NCI-H748 (cell line): ENCODE data around the gene HAUS3.
A peak's percentile ranks its signal among the peaks of the same experiment; 100 is the strongest.

Experiments
- DNase-seq: peaks from one replicate; lab custom pipeline; 2025; ENCODE audit not compliant: unreplicated experiment; lab: John Stamatoyannopoulos, UW

The HAUS3 gene

DNA sequence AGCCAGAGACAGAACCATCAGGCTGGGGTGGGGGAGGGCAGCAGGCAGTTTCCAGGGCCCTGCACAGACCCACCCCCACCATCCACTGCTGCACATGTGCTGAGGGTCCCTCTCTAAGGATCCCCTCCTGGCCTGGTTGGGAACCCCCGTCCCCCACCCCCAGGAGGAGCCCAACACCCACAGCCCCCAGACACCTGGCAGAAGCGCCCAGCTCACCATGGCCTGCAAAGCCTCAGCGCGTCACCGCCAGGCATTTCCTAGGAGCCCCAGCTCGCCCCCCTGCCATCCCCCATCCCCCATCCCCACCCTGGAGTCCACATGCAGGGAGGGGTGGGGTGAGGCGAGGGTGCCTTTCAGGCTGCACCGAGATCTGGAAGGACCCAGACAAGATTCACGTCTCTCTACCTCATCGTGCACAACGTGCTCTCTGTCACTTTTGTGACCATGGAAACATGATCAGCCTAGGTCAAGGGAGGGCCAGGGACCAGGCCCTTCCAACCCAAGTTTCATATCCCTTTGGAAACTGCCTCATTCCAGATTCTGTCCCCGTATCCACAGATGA lies 10.7 kb upstream of the HAUS3 start:
- no peak for DNase-seq

DNA sequence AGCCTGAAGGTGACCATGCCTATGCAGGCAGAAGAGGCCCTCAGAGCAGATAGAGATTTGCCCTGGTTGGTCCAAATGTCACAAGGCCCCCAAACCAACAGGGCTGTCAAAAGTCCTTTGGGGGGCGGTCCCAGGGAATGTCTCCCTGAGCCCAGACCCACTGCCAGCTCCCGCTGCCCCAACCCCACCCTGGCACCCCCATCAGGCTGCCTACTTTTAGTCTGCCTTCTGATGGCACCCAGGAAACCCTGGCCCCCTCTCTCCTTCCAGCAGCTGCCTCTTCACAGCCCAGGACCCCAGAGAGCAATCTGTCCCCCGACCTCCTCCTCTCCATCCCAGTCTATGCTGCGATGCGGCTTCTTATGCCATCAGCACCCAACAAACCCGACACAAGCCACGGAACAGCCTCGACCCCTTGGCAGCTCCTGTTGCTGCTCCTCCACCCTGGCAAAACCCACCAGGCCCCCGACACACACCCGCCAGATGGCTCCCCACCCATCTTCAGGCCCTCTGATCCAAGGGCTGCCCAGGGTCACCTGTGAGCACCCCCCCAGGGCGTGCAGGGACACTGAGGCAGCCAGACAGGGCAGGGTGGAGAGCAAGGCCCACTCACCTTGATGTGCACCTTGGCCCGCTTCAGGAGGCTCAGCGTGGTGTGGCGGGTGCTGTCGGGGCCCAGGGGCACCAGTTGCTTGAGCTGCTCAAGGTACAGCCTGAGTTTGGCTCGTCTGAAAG lies 10.0 kb upstream of the HAUS3 start:
- no peak for DNase-seq

DNA sequence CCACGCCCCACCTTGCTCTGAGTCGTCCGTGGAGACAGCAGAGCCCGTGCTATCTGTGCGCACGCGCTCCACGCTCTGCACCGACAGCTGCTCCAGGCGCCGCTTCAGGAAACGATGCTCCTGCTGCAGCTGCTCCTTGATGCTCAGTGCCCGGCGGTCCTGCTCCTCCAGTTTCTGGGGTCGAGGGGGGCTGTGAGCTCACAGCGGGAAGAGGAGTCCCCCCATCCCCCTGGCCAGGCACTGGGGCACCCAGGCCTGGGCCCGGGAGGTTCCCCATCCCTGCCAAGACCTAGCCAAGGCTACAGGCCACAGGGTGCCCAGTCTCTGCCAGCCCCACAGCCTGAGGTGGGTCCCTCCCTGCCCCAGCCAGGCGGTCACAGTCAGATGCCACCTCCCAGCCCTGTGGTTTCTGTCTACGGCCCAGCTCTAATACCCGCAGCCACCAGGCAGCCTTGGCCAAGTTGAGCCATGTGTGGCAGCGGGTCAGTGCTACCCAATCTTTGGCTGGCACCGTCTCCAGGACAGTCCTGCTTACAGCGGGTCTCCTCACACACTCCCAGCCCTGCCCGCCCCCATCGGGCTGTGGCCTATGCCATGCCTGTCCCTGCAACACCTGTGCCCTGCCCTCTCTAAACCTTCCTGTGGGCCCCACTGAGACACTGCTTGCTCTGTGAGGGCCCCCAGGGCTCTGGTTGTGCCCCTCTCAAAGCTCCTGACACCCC lies 9.3 kb upstream of the HAUS3 start:
- DNase-seq = no peak

DNA sequence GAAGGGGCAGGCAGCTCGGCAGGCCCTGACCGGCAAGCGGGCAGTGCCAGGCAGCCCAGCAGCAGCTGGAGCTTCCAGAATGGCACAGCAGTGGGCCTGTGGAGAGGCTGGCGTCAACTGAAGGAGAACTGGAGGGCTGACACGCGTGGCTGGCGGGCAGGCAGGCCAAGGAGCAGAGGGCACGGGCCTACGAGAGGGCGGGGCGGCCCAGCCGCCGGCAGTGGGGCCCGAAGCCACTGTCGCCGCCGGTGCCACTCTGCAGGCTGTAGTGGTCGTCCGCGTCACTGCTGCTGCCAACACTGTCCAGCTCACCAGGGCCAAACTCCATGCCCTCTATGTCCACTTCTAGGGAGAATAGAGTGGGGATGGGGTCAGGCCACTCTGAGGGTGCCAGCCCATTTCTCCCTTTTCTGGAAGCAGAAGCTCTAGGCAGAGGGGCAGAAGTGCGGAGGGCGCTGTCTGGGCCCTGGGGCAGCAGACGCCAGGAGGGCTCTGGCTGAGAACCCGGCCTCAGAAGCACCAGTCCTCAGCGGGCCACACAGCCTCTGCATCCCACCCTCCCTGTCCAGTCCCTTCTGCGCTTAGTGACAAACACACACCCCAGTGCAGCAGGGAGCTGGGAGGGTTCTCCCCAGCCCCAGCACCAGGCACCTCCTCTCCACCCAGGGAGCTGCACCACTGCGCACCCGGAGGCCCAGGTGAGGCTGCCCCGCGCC lies 8.6 kb upstream of the HAUS3 start:
- DNase-seq = no peak

DNA sequence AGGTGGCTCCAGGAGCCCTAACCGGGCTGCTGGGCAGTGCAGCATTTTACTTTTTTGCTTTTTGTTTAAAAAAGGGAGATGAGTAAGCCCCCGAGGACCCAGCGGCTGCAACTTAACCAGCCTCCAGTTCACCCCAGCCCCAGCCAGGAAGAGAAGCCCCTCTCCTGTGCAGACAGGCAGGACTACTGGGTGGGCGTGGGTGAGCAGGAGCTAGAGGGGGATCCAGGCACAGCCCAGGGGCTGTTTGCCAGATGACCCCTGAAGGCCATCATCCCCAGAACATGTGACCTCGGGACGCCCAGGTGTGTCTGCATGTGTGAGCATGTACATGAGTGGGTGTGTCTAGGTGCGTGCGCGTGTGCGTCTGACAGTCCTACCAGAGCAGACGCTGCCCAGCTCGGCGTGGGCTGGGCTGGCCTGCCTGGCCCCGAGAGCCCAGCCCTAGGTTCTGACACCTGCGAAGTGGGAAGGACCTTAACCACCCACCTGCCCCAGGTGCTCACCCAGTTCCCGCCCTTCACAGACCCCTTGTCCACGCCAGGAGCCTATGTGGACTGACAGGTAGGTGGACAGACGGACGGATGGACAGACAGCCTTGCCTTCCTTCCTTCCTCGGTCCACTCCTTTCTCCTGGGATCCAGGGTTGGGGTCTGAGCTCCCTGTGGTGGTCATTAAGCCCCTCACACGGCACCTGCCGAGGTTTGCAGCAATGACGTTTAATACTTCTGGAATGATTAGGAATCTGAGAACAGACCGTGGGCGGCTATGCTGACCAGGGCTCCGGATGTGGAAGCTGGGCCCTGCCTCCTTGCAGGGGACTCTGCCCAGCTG lies 7.8 kb upstream of the HAUS3 start:
- DNase-seq = no peak

DNA sequence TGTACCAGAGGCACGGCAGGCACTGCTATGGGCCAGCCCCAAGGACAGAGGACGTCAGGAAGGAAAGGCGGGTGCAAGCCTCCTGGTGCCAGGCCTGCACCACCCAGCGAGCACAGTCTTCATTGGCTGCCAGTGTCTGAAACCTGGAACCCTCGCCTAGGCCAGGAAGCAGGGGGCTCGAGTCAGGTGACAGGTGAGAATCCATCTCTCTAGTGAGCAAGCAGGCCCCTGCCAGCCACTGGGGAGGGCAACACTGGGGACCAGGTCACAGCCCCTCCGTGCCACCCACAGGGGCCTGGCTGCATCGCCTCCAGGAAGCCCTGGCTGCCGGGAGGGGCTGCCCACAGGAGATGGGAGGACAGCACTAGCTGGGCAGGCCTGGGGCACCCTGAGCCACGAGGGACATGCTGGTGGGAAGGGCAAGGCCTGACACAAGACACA lies 6.9 kb upstream of the HAUS3 start:
- DNase-seq = no peak

DNA sequence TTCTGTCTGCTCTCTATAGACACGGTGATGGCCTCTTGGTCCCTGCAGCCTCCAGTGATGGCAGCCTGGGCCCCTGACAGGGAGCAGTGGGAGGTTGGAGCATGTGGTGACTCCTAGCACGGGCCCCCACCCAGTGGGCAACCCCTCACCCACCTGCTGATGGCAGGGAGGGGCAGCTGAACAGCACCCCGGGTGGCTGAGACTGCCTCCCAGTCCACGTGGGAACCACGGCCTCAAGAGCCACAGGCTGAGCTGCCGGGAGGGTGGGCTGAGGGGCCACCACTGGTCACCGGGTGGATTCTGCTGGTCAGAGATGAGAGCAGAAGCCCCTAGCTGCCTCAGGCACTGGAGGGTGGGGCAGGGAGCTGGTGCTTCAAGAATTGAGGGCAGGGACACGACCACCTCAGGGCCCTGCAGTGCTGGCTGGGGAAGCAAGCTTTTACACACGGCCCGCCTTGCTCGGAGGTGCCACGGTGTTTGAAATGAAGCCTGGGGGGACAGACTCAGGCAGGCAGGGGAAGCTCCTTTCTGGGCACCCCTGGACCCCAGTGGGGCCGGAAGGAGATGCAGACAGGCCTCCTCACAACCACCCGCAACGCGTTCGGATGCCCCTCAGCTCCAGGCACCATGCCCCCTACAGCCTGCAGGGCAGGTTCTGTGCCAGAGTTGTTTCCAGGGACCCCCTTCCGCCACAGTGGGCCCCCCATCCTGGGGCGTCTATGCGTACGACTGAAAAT lies 6.3 kb upstream of the HAUS3 start:
- DNase-seq = no peak

DNA sequence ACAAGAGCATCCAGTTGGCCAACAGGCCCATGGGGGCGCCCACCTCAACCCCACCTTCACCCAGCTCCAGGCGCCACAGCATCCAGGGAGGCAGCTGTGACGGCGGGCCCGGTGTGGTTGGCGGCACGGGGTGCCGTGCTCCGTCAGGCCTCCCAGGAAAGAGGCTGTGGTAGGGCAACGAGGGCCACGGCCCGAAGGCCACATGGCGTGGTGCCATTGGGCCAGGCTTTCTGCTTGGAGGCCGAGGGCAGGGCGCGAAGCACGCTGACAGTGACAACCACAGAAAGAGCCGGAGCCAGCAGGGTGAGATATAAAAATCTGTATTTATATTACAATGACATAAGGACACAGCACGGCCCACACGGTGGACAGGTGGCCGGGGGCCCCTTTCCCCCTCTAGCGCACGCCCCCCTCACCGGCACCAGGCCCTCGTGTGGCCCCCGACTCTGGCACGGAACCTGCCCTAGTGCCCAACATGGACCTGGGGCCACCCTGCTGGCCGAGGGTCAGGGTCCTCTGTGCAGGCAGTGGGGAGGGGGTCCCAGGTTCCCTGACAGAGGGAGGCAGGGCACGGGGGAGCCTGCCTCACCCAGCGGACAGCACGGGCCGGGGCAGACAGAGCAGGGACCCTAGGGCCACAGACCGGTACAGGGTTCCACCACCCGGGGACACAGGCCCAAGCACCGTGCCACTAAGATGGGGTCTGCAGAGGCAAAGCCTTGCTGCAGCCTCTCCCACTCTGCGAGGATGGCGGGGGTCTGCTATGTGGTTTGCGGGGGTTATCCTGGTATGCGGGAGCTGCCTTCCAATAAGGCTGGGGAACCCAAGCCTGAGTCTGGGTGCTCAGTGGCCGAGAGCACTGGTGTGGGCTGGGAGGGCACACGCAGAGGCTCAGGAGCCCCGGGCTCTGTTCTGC lies 5.5 kb upstream of the HAUS3 start:
- DNase-seq = no peak

DNA sequence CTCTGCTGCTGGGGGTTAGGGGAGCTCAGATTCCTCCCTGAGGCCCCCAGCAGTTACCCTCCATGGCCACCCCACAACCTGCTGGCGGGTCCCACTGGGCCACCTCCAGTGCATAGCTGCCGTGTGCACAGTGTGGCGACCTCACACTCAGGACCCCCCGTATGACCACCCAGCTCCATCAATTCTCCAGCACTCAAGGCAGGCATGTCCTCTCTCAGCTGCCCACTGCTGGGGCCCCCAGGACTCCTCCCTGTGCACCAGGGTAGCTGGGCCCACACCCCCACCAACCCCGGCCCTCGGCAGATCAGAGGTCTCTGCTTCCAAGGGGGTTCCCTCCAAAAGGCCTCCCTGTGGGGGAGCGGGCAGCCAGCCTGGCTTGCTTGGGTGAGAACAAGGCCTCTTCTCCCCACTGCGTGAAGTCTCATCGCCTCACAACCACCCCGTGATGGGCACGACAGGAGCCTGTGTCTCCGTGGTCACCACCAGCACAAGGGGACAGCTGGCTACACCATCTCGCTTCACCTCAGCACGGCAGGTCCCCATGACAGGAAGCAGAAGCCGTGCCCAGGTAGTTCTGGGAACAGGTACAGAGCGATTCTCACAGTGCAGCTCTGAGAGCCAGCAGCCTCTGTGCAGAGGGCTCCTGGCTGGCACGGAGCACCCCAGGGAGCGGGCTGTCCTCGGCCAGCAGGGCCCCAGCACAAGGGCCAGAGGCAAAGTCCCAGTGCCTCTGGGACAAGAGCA lies 4.6 kb upstream of the HAUS3 start:
- DNase-seq = no peak

DNA sequence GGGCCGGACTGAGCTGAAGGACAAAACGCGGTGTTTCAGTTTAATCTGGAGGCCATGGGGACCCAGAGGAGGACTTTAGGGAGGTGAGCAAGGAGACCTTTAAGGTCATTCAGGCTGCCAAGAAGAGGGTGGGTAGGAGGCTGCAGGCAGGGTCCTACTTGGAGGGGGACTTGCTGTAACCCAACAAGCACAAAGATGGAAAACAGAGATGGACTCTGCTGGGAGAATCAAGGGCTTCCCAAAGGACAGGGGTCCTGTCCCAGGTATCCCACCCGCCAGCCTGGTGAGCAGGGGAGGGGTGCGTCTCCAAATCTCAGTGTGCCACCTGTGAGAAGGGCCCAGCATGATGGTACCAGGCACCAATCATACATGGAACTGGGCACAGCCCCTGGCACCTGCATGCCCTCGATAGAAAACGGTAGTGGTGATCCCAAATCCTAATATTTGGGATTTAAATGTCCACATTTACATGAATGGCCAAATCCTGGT lies 3.9 kb upstream of the HAUS3 start:
- DNase-seq = no peak

DNA sequence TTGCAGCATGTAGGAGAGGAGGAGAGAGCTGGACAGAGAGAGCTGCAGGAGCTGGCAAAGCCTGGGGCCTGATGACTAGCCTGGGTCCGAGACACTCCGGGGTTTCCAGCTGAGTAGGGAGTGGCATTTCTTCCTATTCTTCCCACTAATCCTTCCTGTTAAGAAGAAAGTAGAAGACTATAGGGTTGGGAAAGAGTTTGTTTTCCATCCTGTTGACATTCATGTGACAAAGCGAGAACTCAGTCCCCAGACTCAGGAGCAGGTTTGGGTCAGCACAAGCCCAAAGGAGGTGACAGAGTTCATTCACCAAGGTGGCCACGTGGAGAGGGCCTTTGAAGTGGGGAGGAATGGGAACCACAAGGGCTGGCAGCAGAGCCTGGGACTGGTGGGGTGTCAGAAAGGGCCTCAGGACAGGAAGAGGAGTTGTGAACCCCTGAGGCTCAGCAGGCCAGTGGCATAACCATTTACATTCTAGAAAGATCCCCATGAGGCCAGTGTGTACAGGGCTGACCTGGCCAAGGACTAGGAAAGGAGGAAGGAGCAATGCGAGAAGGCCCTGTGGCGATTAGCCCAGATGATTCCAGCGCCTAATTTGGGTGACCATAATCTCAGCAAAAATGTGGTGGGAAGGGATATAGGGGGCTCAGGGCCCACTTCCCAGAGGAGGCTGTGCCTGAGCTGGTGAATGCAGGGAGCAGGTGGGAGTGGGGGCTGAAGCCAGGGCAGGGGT lies 3.3 kb upstream of the HAUS3 start:
- no peak for DNase-seq

DNA sequence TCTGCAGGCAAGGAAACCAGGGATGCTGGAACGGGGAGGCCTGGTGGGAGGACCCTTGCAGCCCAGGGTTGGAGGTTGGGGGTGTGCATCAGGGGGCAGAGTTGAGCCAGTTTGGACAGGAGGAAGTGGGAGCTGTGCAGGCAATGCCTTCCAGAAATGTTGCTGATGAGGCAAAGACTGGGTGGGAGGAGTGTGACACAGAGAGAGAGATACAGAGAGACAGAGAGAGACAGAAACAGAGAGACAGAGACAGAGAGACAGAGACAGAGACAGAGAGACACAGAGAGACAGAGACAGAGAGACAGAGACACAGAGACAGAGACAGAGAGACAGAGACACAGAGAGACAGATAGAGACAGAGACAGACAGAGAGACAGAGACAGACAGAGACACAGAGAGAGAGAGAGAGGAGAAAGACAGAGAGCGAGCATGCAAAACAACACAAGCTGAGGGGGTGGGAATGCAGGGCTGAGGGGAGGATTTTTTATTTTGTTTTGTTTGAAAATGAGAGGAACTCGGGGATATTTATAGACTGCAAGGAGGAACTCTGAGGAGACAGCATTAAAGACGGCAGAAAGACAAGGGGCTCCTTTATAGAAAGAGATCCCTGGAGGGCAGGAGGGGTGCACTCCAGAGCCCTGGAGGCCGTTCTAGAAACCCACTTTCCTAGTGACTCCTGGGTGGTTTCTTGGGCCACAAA lies 1.9 kb upstream of the HAUS3 start:
- DNase-seq = peak; percentile 18

DNA sequence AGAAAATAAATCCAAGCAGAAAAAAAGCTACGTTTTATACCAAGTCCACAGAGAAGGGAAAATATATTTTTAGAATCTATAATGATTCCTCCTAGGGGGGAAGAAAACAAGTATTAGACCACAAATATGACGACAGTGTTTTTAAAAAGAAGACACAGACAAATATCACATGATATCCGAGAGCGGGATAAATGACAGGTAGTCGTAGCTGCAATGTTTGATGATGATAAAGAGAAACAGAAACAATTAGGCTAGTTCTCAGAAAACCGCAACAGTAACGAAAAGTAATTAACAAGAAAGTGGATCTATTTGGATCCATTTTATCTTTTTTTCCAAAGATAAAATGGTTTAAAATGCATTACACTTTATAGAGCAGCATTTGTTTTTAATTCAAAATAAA lies 918 bp downstream of the HAUS3 start:
- DNase-seq = no peak

DNA sequence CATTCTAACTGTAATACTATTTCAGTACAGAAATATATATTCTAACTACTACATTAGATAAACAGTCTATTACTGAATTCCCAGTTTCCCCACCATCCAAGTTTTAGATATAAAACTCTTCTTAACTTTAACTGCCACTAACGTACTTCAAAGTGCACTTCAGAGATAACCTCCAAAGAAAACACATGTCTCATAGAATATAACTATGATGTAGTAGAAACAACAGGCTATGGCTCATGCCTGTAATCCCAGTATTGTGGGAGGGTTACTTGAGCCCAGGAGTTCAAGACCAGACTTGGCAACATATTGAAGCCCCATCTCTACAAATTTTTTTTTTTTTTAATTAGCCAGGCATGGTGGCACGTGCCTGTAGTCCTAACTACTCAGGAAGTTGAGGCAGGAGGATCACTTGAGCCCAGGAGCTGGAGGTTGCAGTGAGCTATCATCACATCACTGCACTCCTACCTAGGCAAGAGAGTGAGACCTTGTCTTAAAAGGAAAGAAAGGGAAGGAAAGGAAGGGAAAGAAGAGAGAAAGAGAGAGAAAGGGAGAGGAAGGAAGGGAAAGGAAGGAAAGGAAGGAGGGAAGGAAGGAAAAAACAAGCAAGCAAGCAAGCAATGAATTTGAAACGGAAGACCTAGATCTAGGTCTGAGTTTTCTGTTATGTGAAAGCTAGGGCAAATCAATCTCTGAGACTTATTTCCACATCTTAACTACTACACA lies 4.8 kb downstream of the HAUS3 start:
- DNase-seq = no peak

DNA sequence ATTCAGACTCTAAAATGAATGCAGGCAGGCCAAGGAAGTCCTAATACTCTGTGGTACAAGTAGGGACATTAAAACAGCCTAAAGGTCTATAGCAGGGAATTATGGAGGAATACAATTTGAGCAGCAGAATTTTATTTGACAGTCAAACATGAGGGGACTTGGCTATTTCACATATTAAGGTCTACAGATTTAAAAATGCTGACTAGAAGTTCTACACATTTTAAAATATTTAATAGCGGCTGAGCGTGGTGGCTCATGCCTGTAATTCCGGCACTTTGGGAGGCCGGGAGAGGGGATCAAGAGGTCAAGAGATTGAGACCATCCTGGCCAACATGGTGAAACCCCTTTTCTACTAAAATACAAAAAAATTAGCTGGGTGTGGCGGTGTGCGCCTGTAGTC lies 10.8 kb downstream of the HAUS3 start:
- DNase-seq = no peak

DNA sequence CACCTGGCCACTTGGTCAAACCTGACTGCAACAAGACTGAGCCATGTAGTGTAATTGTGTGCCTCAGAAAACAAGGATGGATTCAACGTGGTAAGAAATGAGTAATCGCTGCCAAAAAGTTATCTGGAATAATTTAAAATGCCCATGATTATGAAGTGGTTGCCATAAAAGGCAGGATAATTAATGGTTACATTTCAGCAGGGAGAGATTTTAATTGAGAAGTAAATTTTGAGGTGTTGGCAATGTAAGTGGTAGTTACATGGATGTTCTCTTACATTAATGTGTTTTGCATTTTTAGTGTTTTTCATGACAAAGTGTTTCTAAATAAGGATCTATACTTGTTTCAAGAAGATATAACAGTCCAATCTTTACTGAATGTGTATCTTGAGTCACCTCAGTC lies 15.7 kb downstream of the HAUS3 start:
- no peak for DNase-seq
